Superior temporal gyrus (tissue), 1 donor: Measurements from ENCODE around the gene CCBE1.

Experiments
- DNase-seq: peaks from one replicate; pipeline ENCODE4 v3.0.0-alpha.2; 2016; ENCODE audit errors: extremely low spot score

Gene CCBE1

GRCh38 chr18:59393381-59393780 lies 303.8 kb downstream of the CCBE1 start:
- DNase-seq, result no peak

DNA sequence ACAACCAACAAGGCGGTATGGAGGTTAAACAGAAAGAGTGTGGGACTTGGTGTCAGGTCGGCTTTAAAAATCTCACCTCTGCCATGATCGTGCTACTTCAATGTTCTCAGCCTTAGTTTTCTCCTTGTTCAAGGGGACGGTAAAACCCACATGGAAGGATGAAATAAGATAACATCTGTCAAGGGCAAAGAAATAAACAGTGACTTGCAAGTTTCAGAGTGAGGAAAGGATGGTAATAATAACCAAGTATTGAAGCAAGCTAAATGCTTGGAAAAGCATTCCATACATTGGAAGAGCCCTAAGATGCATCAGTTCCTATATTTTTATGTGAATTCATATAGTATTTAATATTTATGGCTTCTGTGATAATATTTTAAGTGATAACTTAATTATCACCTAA lies 308.4 kb downstream of the CCBE1 start:
- no peak for DNase-seq

- DNase-seq, result no peak
Measured at GRCh38 chr18:59387687-59388565, 309.3 kb downstream of the CCBE1 start.

- DNase-seq, result peak; percentile 15
Measured at GRCh38 chr18:59386909-59387686, 310.1 kb downstream of the CCBE1 start.

DNA sequence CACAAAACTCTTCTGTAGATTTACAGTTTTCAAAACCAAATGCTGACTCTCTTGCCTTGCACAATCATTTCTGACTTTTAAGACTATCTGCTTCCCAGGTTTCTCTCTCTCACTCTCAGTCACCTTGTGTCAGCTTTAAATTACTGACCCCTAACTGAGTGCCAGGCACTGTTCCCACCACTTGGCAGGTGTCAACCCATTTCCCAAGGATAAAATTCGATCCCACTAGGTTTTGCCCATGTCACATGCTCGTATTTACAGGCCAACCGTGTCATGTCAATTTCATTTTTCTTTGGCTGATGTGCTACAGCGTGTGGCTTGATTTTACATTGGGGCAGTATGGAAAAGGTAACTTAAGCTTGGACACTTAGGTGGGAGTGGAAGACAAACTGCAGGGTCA lies 312.0 kb downstream of the CCBE1 start:
- no peak for DNase-seq

GRCh38 chr18:59383851-59384250 lies 313.4 kb downstream of the CCBE1 start:
- DNase-seq, result no peak

GRCh38 chr18:59382383-59382782 lies 314.8 kb downstream of the CCBE1 start:
- DNase-seq, result no peak

- DNase-seq, result no peak
Measured at GRCh38 chr18:59381949-59382348, 315.3 kb downstream of the CCBE1 start.
